HG02973 (cell line): ENCODE results near the gene RAB4A.

Experiments used
- ATAC-seq: cut with Tn5 transposase; IDR thresholded peaks from one replicate; pipeline ENCODE4 v1.9.1; 2021; ENCODE audit warnings: moderate library complexity; ENCODE audit not compliant: unreplicated experiment

Gene RAB4A

GRCh38 chr1:229270547-229271447 is at the start of gene RAB4A:
Gene RAB4A (plus strand): TSS chr1:229271111. CDS start chr1:229271340, 229 bp downstream.
- ATAC-seq: peak; percentile 88

DNA sequence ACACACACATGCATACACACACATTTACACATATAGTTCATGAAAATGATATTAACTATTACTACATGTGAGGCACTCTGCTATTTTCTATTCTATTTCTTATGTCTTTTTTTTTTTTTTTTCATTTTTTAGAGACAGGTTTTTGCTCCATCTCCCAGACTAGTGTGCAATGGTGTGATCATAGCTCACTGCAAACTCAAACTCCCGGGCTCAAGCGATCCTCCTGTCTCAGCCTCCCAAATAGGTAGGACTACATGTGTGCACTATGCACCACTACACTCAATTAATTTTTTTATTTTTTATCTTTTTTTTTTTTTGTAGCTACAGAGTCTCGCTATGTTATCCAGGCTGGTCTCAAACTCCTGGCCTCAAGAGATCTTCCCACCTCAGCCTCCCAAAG is 48.8 kb upstream of the RAB4A start:
- no peak for ATAC-seq

GRCh38 chr1:229223498-229223897 is 47.4 kb upstream of the RAB4A start:
- ATAC-seq: no peak

DNA sequence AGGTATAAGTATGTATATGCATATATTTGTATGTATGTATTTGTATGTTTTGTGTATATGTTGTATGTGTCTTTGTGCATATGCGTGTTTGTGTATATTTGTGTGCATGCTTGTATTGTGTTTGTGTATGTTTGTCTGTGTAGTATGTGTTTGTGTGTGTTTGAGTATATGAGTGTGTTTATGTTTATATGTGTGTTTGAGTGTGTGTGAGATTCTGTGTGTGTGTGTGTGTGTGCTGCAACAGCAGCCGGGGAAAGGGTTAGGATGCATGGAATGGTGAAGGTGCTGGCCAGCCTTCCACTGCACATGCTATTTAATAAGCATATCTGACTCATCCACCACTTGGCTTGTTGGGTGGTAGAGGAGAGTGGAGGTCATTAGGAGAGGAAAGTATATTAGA is 46.6 kb upstream of the RAB4A start:
- ATAC-seq: no peak

DNA sequence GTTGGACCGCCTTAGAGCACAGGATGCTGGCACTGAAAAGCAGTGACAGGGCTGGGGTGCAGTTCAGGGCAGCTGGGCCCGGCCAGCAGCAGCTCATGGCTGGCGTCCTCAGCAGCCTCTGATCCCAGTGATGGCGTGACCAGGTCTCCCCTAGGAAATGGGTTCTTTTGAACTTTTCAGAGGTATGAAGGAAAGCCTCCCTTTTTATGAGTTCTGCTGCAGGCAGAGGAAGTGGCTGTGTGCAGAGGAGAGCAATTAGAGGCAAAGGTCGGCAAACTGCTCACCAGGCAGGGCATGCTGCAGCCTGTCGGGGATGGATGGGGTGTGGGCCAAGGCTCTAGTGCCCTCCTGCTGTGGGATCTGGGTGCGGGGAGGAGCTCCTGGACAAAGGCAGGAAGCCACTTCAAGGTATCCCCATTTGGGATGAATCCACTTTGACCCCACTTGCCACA is 45.6 kb upstream of the RAB4A start:
- ATAC-seq: no peak

GRCh38 chr1:229226796-229227195 is 44.1 kb upstream of the RAB4A start:
- no peak for ATAC-seq

GRCh38 chr1:229227298-229227919 is 43.5 kb upstream of the RAB4A start:
- no peak for ATAC-seq

- ATAC-seq: no peak
These were observed 42.4 kb upstream of the RAB4A start for GRCh38 chr1:229228522-229228921.

- ATAC-seq: no peak
These were observed 41.7 kb upstream of the RAB4A start for GRCh38 chr1:229229137-229229720.

DNA sequence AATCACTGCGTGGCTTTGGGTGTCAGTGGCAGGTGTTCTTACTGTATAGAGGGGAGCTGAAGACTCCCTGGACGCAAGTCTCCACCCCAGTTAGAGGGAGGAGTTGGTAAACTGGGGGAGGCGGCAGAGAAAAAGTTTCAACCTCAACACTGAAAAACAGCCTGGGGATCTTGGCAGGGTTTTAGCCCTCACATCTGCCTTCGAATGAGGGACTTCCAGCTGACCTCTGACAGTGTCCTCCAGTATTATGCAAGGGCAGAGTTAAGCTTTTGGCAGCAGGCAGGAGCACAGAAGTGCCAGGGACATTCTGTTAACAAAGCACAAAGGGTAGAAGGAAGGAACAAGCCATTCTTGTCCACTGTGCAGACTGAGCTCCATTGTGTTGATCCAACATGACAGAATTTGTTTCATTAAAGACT is 41.2 kb upstream of the RAB4A start:
- no peak for ATAC-seq

DNA sequence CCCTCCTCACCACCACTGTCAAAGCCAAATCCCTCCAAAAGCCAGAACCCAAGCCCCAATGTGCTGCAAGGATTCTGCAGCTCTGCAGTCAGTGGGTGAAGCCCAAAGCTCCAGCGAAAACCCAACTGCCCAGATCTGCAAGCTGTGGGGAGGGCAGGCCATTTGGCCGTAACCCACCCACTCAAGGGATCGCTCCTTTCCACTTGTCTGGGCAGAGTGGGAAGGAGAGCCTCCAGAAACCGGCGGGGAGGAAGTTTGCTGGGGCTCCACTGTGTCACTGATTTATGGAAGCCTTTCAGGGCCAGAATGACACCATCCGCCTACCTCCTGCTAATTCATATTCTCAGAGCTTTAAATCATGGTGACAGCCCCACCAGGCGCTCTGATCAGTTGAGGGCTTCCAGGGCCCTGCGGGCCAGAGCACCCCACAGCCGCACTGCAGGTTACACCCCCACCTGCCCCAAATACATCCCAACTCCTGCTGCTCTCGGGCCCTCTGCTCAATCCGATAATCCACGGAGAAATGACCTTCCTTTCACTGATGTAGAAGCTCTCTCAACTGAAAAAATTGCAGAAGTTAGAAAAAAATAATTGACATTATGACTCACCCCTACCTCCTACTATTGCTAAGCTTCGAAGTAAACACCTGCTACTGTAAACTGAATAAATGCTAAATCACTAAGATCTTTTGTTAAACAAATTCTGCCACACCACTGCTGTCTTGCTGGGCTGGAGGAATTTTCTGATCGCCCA is 40.6 kb upstream of the RAB4A start:
- peak; percentile 71 for ATAC-seq

- no peak for ATAC-seq
These were observed 39.8 kb upstream of the RAB4A start for GRCh38 chr1:229230893-229231753.

DNA sequence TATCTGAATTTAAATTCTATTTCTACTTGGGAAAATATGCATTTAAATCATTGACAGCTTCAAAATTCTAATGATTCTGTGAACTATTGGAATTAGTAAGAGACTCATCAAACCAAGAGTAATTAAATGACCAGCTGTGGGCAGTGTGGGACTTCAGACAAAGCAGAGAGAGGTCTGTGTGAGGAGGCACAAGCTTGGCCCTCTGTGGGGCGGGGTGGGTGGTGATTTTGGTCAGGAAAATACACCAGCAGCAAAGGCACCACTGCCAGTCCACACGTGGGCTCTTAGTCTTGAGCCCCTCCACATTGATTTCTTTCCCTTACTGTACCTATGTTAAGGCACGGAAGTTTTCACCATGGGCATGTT is 39.2 kb upstream of the RAB4A start:
- ATAC-seq: no peak

GRCh38 chr1:229234870-229235472 is 35.9 kb upstream of the RAB4A start:
- ATAC-seq: no peak

GRCh38 chr1:229237320-229237719 is 33.6 kb upstream of the RAB4A start:
- ATAC-seq: no peak

DNA sequence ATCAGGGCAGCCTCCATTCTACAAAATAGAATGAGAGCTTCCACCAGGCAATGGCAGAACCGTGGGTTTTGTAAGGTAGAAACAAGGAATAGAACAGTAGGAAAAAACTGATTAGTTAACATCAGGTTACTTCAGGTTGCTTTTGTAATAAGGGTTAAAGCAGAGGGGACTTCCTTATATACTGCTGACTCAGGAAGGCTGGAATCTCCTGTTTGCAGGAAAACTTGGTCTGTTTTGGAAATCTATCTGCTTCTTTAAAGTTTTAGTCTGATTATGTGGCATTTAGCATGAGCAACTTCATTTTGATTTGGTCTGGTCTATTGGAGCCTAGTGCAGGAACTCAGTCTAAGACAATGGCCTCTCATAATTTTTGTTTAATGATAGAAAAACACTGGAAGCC is 32.7 kb upstream of the RAB4A start:
- no peak for ATAC-seq

DNA sequence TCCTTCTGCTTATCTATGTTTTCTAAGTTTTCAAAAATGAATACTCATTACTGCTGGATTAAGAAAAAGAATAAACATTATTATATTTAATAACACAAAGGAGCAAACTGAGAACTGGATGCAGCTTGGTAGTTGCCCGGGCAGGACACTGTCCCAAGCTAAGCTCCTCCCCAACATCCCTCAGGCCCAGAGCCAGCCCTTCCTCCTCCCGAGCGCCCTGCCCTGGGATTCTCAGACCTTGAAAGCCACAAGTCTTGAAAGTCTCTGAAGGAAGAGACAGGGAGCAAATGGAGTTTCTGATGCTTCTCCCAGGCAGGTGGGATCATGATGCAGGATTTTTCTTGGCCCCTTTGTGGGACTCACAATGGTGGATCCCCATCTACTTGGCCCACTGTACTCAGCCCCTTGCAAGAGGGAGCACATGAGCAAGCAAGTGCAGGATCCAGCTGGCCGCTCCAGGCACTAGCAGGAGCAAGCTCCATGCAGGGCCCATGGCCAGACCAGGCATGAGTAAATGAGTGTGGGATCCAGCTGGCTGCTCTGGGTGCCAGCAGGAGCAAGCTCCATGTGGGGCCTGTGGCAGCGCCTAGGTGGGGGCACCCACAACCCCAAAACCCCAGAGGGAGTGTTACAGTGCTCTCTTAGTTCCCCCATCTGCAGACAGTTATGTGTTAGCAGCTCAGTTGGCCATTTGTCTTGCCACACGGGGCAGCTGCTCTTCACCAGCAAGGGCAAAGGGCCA is 32.1 kb upstream of the RAB4A start:
- no peak for ATAC-seq

DNA sequence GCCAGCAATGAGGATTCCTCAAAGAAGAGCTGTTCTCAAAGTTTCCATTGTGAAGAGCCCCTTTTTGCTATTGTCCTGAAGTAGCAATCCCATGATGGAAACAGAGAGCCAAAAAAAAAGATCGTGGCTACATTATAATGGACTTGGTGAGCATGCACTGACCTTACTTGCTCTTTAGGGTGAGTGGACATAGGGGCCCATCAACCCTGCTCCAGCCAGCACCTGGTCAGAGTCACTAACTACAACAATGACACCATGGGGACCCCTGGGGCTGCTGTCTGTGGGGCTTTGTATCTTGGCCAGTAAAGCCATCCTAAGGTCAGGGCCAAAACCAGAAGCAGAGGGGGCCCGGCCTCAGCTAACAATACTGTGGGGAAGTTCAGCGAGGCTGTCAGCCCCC is 30.4 kb upstream of the RAB4A start:
- ATAC-seq: no peak

DNA sequence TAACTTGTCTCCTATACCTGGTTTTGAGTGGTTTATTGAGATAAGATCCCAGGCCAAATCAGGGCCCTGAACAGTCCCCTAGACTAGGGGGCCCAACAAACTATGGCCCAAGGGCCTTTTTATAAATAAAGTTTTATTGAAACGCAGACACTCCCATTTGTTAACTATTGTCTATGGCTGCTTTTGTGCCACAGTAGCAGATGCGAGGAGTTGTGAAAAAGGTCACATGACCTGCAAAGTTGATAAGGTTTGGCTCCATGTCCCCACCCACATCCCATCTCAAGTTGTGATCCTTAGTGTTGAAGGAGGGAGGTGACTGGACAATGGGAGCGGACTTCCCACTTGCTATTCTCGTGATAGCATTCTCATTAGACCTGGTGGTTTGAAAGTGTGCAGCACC is 29.5 kb upstream of the RAB4A start:
- no peak for ATAC-seq
